Keratinocyte (primary cell): ENCODE measurements around the gene CYB561A3. TPM values are rescaled to one million over a fixed set of nuclear protein-coding genes. Genes with fewer than 3 reads are reported as not detected.

Experiments used
- DNase-seq: peaks from one replicate; pipeline ENCODE4 v3.0.0-alpha.2; 2011; ENCODE audit warnings: low read depth, missing footprints, low spot score
- FAIRE-seq: peaks from 2 replicates; lab custom pipeline; 2011; peaks lifted over from hg19 to GRCh38; lab: Jason Lieb, UNC
- H2AFZ ChIP-seq: 2 replicates; pipeline ENCODE4 v1.6.0; 2012; ENCODE audit warnings: low read length, control low read depth, inconsistent platforms; ENCODE audit not compliant: control insufficient read depth
- H3K27ac ChIP-seq: 2 replicates; pipeline ENCODE4 v1.5.1; 2011; ENCODE audit warnings: low read length; ENCODE audit not compliant: control insufficient read depth, insufficient read depth
- H3K27me3 ChIP-seq: 3 replicates; pipeline ENCODE4 v1.6.0; 2011; ENCODE audit warnings: low read length; ENCODE audit not compliant: control insufficient read depth, insufficient read depth; ENCODE audit errors: extremely low read depth
- H3K36me3 ChIP-seq, 2 experiments: 2 replicates in 1 of 2; 3 replicates in 1 of 2; pipeline ENCODE4 v1.5.1; 2011; ENCODE audit warnings: low read length in 2 of 2, mild to moderate bottlenecking in 1 of 2; ENCODE audit not compliant: control insufficient read depth in 2 of 2, insufficient read depth in 2 of 2; ENCODE audit errors: extremely low read depth in 1 of 2
- H3K4me1 ChIP-seq: 3 replicates; pipeline ENCODE4 v1.5.1; 2011; ENCODE audit warnings: low read length; ENCODE audit not compliant: control insufficient read depth, insufficient read depth; ENCODE audit errors: extremely low read depth
- H3K4me2 ChIP-seq: 3 replicates; pipeline ENCODE4 v1.6.0; 2011; ENCODE audit warnings: low read depth, low read length; ENCODE audit not compliant: control insufficient read depth, insufficient read depth; ENCODE audit errors: extremely low read depth
- H3K4me3 ChIP-seq, 3 experiments: fragments of 200-600 bp in 1 of 3; sonication (generic) in 1 of 3; 2 replicates in 2 of 3; 3 replicates in 1 of 3; pipeline ENCODE4 v1.5.1; 2011 to 2016; ENCODE audit warnings: low read length in 3 of 3, mild to moderate bottlenecking in 3 of 3, control low read depth in 2 of 3, inconsistent platforms in 1 of 3, low read depth in 1 of 3, mixed read lengths in 1 of 3, mixed run types in 1 of 3, moderate library complexity in 1 of 3; ENCODE audit not compliant: control insufficient read depth in 2 of 3, insufficient read depth in 2 of 3; ENCODE audit errors: extremely low read depth in 1 of 3
- H3K79me2 ChIP-seq: 2 replicates; pipeline ENCODE4 v1.6.0; 2012; ENCODE audit warnings: low read length; ENCODE audit not compliant: control insufficient read depth, insufficient read depth
- H3K9ac ChIP-seq: 3 replicates; pipeline ENCODE4 v1.6.0; 2011; ENCODE audit warnings: low read length; ENCODE audit not compliant: control insufficient read depth, insufficient read depth; ENCODE audit errors: extremely low read depth
- H3K9me1 ChIP-seq: 3 replicates; pipeline ENCODE4 v1.6.0; 2011; ENCODE audit warnings: low read length; ENCODE audit not compliant: control insufficient read depth, insufficient read depth; ENCODE audit errors: extremely low read depth
- H3K9me3 ChIP-seq: 2 replicates; pipeline ENCODE4 v1.5.1; 2012; ENCODE audit warnings: low read depth, low read length; ENCODE audit not compliant: control insufficient read depth
- H4K20me1 ChIP-seq: 3 replicates; pipeline ENCODE4 v1.6.0; 2011; ENCODE audit warnings: low read length; ENCODE audit not compliant: control insufficient read depth, insufficient read depth; ENCODE audit errors: extremely low read depth
- EZH2 ChIP-seq: IDR thresholded peaks from one replicate; pipeline ENCODE4 v1.6.1; 2012; ENCODE audit warnings: inconsistent platforms, mild to moderate bottlenecking, low read length, moderate library complexity
- dilution Hi-C: fragments of 300-500 bp; cut with MboI; formaldehyde crosslinking; loops from one replicate; pipeline ENCODE4 v1.7.0; 2020; ENCODE audit warnings: low sequenced_read_pairs; ENCODE audit not compliant: extremely low pct_ligation_motif_present
- polyA plus RNA-seq, 5 experiments: library from polyadenylated mRNA; depleted of rRNA in 3 of 5; stranded (reverse) in 3 of 5; stranded (forward) in 1 of 5; unstranded in 1 of 5; fragments of >200 nt; gene quantifications; 1 replicate in 1 of 5; 2 replicates in 3 of 5; 3 replicates in 1 of 5; pipeline versions ENCODE4 v1.2.1 to v1.2.3, GENCODE V29; 2011 to 2012; ENCODE audit warnings: missing spikeins in 2 of 5, low read depth in 1 of 5, low replicate concordance in 1 of 5
- TF ChIP-seq, protein P1 (sequence below), 3 experiments: IDR thresholded peaks in 1 of 3; conservative IDR thresholded peaks in 1 of 3; optimal IDR thresholded peaks in 1 of 3; 2 replicates in 2 of 3; 3 replicates in 1 of 3; pipeline versions ENCODE3 to v1.5.1; 2011; ENCODE audit warnings: low read length in 3 of 3, mild to moderate bottlenecking in 3 of 3, moderate library complexity in 2 of 3, control low read depth in 1 of 3, inconsistent platforms in 1 of 3; ENCODE audit not compliant: insufficient read depth in 2 of 3; ENCODE audit errors: extremely low read depth in 1 of 3

Gene CYB561A3
- polyA plus RNA-seq, 1 donor (not counting 4 experiments of a cell fraction or from before 2014, with no cell fraction given) = 42.3 TPM

GRCh38 chr11:61331651-61332050 lies 30.0 kb downstream of the CYB561A3 start:
- peaks cover 3% of the 10 kb centered on the region for H3K9me1 ChIP-seq
- no peaks in the 10 kb centered on the region for H3K27me3 ChIP-seq
- peaks cover 10 to 28% of the 10 kb centered on the region in 2 experiments for H3K36me3 ChIP-seq
- peak overlapping the region; percentile 84 to 92 (median 87) for H3K4me3 ChIP-seq
- DNase-seq = no peak
- dilution Hi-C loops = no loop called here
- peaks cover 36% of the 10 kb centered on the region for H3K4me1 ChIP-seq
- FAIRE-seq = no peak
- H4K20me1 ChIP-seq = peaks cover 3% of the 10 kb centered on the region
- peak overlapping the region; percentile 99 for H3K9ac ChIP-seq
- TF ChIP-seq, protein P1, sequence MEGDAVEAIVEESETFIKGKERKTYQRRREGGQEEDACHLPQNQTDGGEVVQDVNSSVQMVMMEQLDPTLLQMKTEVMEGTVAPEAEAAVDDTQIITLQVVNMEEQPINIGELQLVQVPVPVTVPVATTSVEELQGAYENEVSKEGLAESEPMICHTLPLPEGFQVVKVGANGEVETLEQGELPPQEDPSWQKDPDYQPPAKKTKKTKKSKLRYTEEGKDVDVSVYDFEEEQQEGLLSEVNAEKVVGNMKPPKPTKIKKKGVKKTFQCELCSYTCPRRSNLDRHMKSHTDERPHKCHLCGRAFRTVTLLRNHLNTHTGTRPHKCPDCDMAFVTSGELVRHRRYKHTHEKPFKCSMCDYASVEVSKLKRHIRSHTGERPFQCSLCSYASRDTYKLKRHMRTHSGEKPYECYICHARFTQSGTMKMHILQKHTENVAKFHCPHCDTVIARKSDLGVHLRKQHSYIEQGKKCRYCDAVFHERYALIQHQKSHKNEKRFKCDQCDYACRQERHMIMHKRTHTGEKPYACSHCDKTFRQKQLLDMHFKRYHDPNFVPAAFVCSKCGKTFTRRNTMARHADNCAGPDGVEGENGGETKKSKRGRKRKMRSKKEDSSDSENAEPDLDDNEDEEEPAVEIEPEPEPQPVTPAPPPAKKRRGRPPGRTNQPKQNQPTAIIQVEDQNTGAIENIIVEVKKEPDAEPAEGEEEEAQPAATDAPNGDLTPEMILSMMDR (optimal IDR thresholded peaks at IDR 0.05 in 1 of 3, IDR thresholded peaks at IDR 0.05 in 1 of 3, conservative IDR thresholded peaks at IDR 0.05 in 1 of 3; ENCODE audit: extremely low read depth in 1 of 3, insufficient read depth in 2 of 3, low read length in 3 of 3) = no peak
- TF ChIP-seq EZH2 = no peak
- no peaks in the 10 kb centered on the region for H3K9me3 ChIP-seq
- H3K79me2 ChIP-seq = peaks cover 61% of the 10 kb centered on the region
- peak overlapping the region; percentile 98 for H3K4me2 ChIP-seq
- peak overlapping the region; percentile 89 for H3K27ac ChIP-seq
- H2AFZ ChIP-seq = no peak overlapping the region

GRCh38 chr11:61329871-61330270 lies 31.8 kb downstream of the CYB561A3 start:
- peaks cover 4% of the 10 kb centered on the region for H3K9me1 ChIP-seq
- H2AFZ ChIP-seq = no peak overlapping the region
- H3K36me3 ChIP-seq = peaks cover 15 to 41% of the 10 kb centered on the region in 2 experiments
- H3K9ac ChIP-seq = no peak overlapping the region
- peaks cover 8% of the 10 kb centered on the region for H4K20me1 ChIP-seq
- H3K4me3 ChIP-seq = no peak overlapping the region
- DNase-seq (no peak), FAIRE-seq (no peak)
- no peaks in the 10 kb centered on the region for H3K9me3 ChIP-seq
- dilution Hi-C loops = no loop called here
- H3K27me3 ChIP-seq = no peaks in the 10 kb centered on the region
- TF ChIP-seq, protein P1 (optimal IDR thresholded peaks at IDR 0.05 in 1 of 3, IDR thresholded peaks at IDR 0.05 in 1 of 3, conservative IDR thresholded peaks at IDR 0.05 in 1 of 3; ENCODE audit: extremely low read depth in 1 of 3, insufficient read depth in 2 of 3, low read length in 3 of 3) = no peak
- no peak for TF ChIP-seq EZH2
- H3K4me1 ChIP-seq = peaks cover 49% of the 10 kb centered on the region
- H3K79me2 ChIP-seq = peaks cover 68% of the 10 kb centered on the region
- no peak overlapping the region for H3K4me2 ChIP-seq
- H3K27ac ChIP-seq = no peak overlapping the region
